ENCODE measurements around the gene LCE3D. TPM values are rescaled to one million over a fixed set of nuclear protein-coding genes. Genes with fewer than 3 reads are reported as not detected.
A peak's percentile ranks its signal among the peaks of the same experiment; 100 is the strongest.

Gene LCE3D
- polyA plus RNA-seq, 1 donor (not counting 4 experiments of a cell fraction or from before 2014, with no cell fraction given), result 4.4 TPM

GRCh38 chr1:152546704-152547103, 33.6 kb downstream of the LCE3D start:
- Histone ChIP-seq H3K4me2 (ENCODE audit: control insufficient read depth, extremely low read depth, insufficient read depth, low read depth, low read length) (no peak overlapping the region), H3K9me3 (ENCODE audit: control insufficient read depth, low read depth, low read length) (no peaks in the 10 kb centered on the region), H3K9ac (ENCODE audit: control insufficient read depth, extremely low read depth, insufficient read depth, low read length) (no peak overlapping the region), H3K79me2 (ENCODE audit: control insufficient read depth, insufficient read depth, low read length) (no peaks in the 10 kb centered on the region), H4K20me1 (ENCODE audit: control insufficient read depth, extremely low read depth, insufficient read depth, low read length) (no peaks in the 10 kb centered on the region), H3K4me1 (ENCODE audit: control insufficient read depth, extremely low read depth, insufficient read depth, low read length) (no peaks in the 10 kb centered on the region), H3K4me3 (ENCODE audit: control insufficient read depth in 2 of 3, extremely low read depth in 1 of 3, insufficient read depth in 2 of 3, low read depth in 1 of 3, low read length in 3 of 3) (no peak overlapping the region), H2AFZ (ENCODE audit: control insufficient read depth, low read length) (no peak overlapping the region), H3K36me3 (ENCODE audit: control insufficient read depth in 2 of 2, extremely low read depth in 1 of 2, insufficient read depth in 2 of 2, low read length in 2 of 2) (no peaks in the 10 kb centered on the region), H3K9me1 (ENCODE audit: control insufficient read depth, extremely low read depth, insufficient read depth, low read length) (no peaks in the 10 kb centered on the region), H3K27me3 (ENCODE audit: control insufficient read depth, extremely low read depth, insufficient read depth, low read length) (peaks cover 3% of the 10 kb centered on the region), H3K27ac (ENCODE audit: control insufficient read depth, insufficient read depth, low read length) (no peak overlapping the region)
- dilution Hi-C loops (cut with MboI; ENCODE audit: extremely low pct_ligation_motif_present, low sequenced_read_pairs), result no loop called here
- TF ChIP-seq, protein P1, sequence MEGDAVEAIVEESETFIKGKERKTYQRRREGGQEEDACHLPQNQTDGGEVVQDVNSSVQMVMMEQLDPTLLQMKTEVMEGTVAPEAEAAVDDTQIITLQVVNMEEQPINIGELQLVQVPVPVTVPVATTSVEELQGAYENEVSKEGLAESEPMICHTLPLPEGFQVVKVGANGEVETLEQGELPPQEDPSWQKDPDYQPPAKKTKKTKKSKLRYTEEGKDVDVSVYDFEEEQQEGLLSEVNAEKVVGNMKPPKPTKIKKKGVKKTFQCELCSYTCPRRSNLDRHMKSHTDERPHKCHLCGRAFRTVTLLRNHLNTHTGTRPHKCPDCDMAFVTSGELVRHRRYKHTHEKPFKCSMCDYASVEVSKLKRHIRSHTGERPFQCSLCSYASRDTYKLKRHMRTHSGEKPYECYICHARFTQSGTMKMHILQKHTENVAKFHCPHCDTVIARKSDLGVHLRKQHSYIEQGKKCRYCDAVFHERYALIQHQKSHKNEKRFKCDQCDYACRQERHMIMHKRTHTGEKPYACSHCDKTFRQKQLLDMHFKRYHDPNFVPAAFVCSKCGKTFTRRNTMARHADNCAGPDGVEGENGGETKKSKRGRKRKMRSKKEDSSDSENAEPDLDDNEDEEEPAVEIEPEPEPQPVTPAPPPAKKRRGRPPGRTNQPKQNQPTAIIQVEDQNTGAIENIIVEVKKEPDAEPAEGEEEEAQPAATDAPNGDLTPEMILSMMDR (optimal IDR thresholded peaks at IDR 0.05 in 1 of 3, IDR thresholded peaks at IDR 0.05 in 1 of 3, conservative IDR thresholded peaks at IDR 0.05 in 1 of 3; ENCODE audit: extremely low read depth in 1 of 3, insufficient read depth in 2 of 3, low read length in 3 of 3), result no peak
- TF ChIP-seq EZH2 (IDR thresholded peaks at IDR 0.05; ENCODE audit: low read length), result no peak
- DNase-seq (ENCODE audit: low read depth, low spot score) (no peak), FAIRE-seq (no peak)

DNA sequence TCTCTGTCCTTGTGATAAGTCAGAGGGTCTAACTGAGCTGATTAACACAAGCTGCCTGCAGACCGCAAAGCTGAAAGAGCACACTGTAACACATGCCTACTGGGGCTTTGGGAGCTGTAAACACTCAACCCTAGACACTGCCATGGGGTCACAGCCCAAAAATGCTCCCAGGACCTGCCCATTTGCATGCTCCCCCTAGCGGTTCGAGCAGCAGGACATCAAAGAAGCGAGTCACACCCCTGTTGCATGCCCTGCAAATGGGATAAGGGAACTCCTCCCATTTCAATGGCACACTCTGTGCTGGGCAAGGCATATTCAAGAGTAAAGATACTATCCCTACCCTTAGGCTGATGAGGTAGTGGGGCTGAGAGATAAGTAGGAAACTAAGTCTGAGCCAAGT, 36.5 kb downstream of the LCE3D start:
- H3K4me3 ChIP-seq (ENCODE audit: control insufficient read depth in 2 of 3, extremely low read depth in 1 of 3, insufficient read depth in 2 of 3, low read depth in 1 of 3, low read length in 3 of 3), result no peak overlapping the region
- H3K4me2 ChIP-seq (ENCODE audit: control insufficient read depth, extremely low read depth, insufficient read depth, low read depth, low read length), result no peak overlapping the region
- H3K9me1 ChIP-seq (ENCODE audit: control insufficient read depth, extremely low read depth, insufficient read depth, low read length), result no peaks in the 10 kb centered on the region
- dilution Hi-C loops (cut with MboI; ENCODE audit: extremely low pct_ligation_motif_present, low sequenced_read_pairs), result no loop called here
- H3K27ac ChIP-seq (ENCODE audit: control insufficient read depth, insufficient read depth, low read length), result no peak overlapping the region
- H4K20me1 ChIP-seq (ENCODE audit: control insufficient read depth, extremely low read depth, insufficient read depth, low read length), result no peaks in the 10 kb centered on the region
- no peak for DNase-seq (ENCODE audit: low read depth, low spot score)
- no peak overlapping the region for H2AFZ ChIP-seq (ENCODE audit: control insufficient read depth, low read length)
- H3K9ac ChIP-seq (ENCODE audit: control insufficient read depth, extremely low read depth, insufficient read depth, low read length), result no peak overlapping the region
- no peaks in the 10 kb centered on the region for H3K36me3 ChIP-seq (ENCODE audit: control insufficient read depth in 2 of 2, extremely low read depth in 1 of 2, insufficient read depth in 2 of 2, low read length in 2 of 2)
- no peaks in the 10 kb centered on the region for H3K79me2 ChIP-seq (ENCODE audit: control insufficient read depth, insufficient read depth, low read length)
- no peaks in the 10 kb centered on the region for H3K9me3 ChIP-seq (ENCODE audit: control insufficient read depth, low read depth, low read length)
- no peaks in the 10 kb centered on the region for H3K4me1 ChIP-seq (ENCODE audit: control insufficient read depth, extremely low read depth, insufficient read depth, low read length)
- no peak for FAIRE-seq
- peaks cover 3% of the 10 kb centered on the region for H3K27me3 ChIP-seq (ENCODE audit: control insufficient read depth, extremely low read depth, insufficient read depth, low read length)
- TF ChIP-seq, protein P1 (optimal IDR thresholded peaks at IDR 0.05 in 1 of 3, IDR thresholded peaks at IDR 0.05 in 1 of 3, conservative IDR thresholded peaks at IDR 0.05 in 1 of 3; ENCODE audit: extremely low read depth in 1 of 3, insufficient read depth in 2 of 3, low read length in 3 of 3), result peak; percentile 62 to 65 (median 64)
- TF ChIP-seq EZH2 (IDR thresholded peaks at IDR 0.05; ENCODE audit: low read length), result no peak

All from keratinocyte (primary cell).